Astrocyte of the spinal cord (primary cell): ENCODE results near the gene PHLPP1.

Source experiments
- DNase-seq: peaks from one replicate; pipeline ENCODE4 v3.0.0; 2011; ENCODE audit warnings: low read depth, low spot score
- H3K4me3 ChIP-seq: 2 replicates; pipeline ENCODE4 v1.5.1; 2011; ENCODE audit warnings: low read depth, mild to moderate bottlenecking, low read length, moderate library complexity
- CTCF ChIP-seq: IDR thresholded peaks from 2 replicates; pipeline ENCODE4 v1.5.1; 2012; ENCODE audit warnings: low read depth, mild to moderate bottlenecking, low read length, inconsistent platforms
- in situ Hi-C: cut with HindIII; loops from 2 replicates; pipeline ENCODE4 v1.10.0; 2017; ENCODE audit warnings: low sequenced_read_pairs

PHLPP1 gene

GRCh38 chr18:62952807-62953206, 237.5 kb downstream of the PHLPP1 start:
- H3K4me3 ChIP-seq: no peak overlapping the region
- in situ Hi-C loops: no loop called here
- TF ChIP-seq CTCF: no peak
- DNase-seq: no peak

GRCh38 chr18:62953663-62954062, 238.3 kb downstream of the PHLPP1 start:
- H3K4me3 ChIP-seq: no peak overlapping the region
- DNase-seq: no peak

GRCh38 chr18:62954366-62954765, 239.0 kb downstream of the PHLPP1 start:
- DNase-seq: peak; percentile 66
- H3K4me3 ChIP-seq: no peak overlapping the region
- in situ Hi-C loops: no loop called here
- TF ChIP-seq CTCF: no peak

More at GRCh38 chr18:62953663-62954062, 238.3 kb downstream of the PHLPP1 start:
- no peak for TF ChIP-seq CTCF
- in situ Hi-C loops: no loop called here

GRCh38 chr18:62957885-62958472, 242.6 kb downstream of the PHLPP1 start:
- no peak overlapping the region for H3K4me3 ChIP-seq
- peak; percentile 35 for TF ChIP-seq CTCF
- no peak for DNase-seq
- in situ Hi-C loops: no loop called here

- in situ Hi-C loops: no loop called here
These were observed 244.1 kb downstream of the PHLPP1 start for GRCh38 chr18:62959481-62959880.

GRCh38 chr18:62963507-62963906, 248.2 kb downstream of the PHLPP1 start:
- no peak overlapping the region for H3K4me3 ChIP-seq
- no peak for TF ChIP-seq CTCF
- in situ Hi-C loops: no loop called here
- DNase-seq: no peak

More at GRCh38 chr18:62959481-62959880, 244.1 kb downstream of the PHLPP1 start:
- DNase-seq: no peak
- no peak overlapping the region for H3K4me3 ChIP-seq
- no peak for TF ChIP-seq CTCF
